DMS114 treated with DMSO at 0.1 percent for 48 hours (cell line): ENCODE measurements around the gene MCHR2.
"Not testable (repeated sequence)": the region's sequence is repeated elsewhere in the genome, so short reads cannot be mapped to it uniquely, and the experiment has no call there.

ENCODE experiments used
- DNase-seq: peaks from one replicate; lab custom pipeline; 2025; ENCODE audit not compliant: unreplicated experiment; lab: John Stamatoyannopoulos, UW

MCHR2 gene, protein sequence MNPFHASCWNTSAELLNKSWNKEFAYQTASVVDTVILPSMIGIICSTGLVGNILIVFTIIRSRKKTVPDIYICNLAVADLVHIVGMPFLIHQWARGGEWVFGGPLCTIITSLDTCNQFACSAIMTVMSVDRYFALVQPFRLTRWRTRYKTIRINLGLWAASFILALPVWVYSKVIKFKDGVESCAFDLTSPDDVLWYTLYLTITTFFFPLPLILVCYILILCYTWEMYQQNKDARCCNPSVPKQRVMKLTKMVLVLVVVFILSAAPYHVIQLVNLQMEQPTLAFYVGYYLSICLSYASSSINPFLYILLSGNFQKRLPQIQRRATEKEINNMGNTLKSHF

DNA sequence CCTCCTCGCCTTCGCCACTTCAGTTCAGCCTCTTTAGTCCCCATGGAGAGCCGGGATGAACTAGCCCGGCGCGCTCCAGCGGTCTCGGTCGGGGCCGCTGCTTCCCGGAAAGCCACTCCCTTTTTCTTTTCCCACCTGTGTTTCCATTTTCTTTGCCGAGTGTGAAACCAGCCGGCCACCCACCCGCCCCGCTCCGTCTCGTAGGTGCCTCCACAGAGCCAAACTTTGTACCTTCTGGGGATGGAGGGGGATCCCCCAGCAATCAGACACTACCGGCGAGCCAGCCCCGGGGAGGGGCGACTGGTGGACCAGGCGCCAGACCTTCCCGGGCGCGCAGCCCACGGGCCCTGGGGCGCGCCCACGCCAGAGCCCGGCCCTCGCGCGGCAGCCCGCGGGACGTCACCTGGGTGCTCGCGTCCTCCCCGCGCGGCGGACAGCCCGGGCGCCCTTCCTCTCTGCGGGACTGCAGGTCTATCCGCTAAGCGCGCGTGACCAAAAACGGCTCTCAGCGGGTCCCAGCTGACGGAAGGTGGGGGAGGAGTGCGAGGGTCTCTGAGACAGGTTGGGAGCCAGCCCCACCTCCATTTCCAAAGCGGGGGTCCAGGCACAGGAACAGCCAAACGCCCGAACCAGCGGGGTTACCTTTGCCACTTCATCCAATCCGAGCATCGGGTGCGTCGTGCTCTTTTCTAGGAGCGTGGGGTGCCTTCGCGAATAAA lies at the start of gene MCHR2:
TSS of gene MCHR2 (minus strand) at position 691 of the 719 bp plus-strand sequence. CDS start 38,076 bp downstream, outside the sequence.
- no peak for DNase-seq

DNA sequence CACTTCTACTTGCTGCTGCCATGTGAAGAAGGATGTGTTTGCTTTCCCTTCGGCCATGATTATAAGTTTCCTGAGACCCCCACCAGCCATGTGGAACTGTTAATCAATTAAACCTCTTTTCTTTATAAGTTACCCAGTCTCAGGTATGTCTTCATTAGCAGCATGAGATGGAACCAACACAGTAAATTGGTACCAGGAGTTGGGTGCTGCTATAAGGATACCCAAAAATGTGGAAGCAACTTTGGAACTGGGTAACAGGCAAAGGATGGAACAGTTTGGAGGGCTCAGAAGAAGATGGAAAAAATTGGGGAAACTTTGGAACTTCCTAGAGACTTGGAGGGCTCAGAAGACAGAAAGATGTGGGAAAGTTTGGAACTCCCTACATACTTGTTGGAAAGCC lies 44.5 kb upstream of the MCHR2 start:
- DNase-seq, result not testable (repeated sequence)

DNA sequence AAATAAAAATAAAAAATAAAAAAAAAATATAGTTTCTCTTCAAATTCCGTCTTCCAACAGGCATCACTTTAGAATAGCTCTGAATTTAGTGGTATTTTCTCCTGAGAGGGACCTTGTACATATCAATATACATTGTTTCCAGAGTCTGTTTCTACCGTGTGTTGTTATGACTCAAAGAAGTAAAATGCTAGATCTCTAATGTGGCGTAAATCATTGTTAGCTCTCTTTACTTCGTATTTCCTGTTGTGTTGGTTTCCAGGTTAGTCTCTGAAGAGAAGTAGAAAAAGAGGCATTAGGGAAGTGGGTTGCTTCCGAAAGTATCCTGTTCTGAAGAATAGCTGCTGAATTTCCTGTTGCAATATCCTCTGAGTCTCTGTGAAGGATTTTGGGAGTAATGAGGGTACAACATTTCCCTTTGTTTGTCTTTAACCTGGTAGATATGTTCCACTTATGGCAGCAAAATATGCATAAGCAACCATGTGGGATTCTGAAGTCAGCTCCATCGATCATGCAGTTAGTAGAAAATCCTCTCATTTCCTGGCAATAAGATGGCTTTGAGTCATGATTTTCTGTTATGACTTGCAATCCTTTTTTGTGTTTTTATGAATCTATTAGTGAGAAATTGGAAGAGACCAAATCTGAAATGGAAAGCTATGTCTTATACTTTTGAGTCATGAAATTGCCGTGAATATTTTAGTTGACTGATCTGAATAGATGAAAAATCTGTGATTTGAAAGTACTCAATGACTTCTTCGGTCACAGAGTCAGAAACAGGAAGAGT lies 42.0 kb upstream of the MCHR2 start:
- no peak for DNase-seq

- no peak for DNase-seq
Observed at GRCh38 chr6:100023798-100024197, 29.8 kb upstream of the MCHR2 start.

DNA sequence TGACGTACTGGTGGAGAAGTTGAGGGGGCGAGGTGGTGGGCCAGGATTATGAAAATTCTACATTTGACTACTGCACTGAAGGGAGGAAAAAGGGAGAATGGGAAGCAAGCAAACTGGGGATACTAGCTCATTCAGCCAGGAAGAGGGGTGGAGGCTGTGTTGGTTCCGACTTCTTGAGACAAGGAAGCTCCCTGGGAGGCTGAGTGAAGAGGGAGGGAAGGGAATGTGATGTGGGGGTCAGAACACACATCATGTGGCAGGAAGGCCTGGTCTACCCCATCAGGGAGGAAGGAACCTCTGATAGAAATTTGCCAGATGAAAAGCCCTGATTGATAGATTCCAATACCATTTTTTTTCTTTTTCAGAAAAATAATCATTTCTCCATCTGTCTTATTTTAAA lies 28.8 kb upstream of the MCHR2 start:
- no peak for DNase-seq

GRCh38 chr6:100008857-100009256 lies 14.8 kb upstream of the MCHR2 start:
- DNase-seq, result no peak

GRCh38 chr6:100001915-100002388 lies 7.9 kb upstream of the MCHR2 start:
- DNase-seq, result peak; percentile 47

- DNase-seq, result no peak
Observed at GRCh38 chr6:99997141-99997540, 3.1 kb upstream of the MCHR2 start.

DNA sequence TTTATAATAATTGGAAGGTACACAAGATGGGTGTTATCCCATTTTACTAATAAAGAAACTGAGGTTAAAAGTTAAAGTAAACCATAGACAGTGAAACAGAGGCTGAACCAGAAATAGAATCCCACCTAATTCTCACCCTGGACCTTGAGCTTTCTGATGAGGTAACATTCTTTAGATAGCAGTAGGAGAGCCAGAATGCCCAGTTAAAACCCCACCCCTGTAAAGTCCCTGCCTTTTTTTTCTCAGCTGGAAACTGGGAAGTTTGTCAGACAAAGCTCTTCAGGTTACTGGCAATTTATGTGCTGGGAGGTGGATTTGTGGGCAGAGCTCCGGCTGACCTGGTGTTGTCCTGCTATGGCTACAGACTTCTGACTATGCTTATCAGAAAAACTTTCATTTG lies 1.9 kb upstream of the MCHR2 start:
- no peak for DNase-seq

DNA sequence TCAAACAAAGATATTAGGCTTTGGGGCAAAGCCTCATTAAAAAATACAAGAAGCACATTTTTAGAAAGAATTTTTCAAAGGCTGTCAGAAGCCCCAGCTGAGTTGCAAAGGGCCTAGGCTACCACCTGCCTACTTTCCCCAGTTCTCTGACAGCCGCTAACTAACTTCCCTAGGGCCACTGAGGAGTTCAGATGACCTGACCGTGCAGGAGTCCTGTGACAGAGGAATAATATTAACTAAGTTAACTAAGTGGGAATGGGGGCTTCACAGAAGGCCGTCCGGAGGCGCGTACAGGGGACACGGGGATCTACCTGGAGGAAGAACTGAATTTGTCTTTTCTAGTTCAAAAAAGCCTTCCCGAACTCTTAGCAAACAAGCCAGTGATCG lies 884 bp downstream of the MCHR2 start:
- DNase-seq, result no peak

GRCh38 chr6:99991955-99992354 lies 2.1 kb downstream of the MCHR2 start:
- DNase-seq, result no peak

- DNase-seq, result no peak
Observed at GRCh38 chr6:99980741-99981140, 13.3 kb downstream of the MCHR2 start.

DNA sequence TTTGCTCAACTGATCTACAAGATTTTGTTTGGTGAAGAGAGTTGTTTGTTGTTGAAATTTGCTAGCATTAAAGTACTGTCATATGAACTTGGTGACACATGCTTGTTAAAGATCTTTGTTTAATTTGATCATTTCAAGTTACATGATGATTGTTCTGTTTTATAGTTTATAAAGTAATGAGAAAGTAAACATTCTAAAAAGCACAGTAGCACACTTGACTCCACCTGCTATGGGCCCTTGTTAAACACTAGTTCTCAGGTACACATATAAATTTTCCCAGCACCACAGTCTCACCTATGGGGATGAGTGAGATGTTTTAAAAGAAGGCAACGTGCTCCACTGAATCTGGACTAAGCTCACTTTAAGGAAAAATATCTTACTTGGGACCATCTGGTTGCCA lies 14.1 kb downstream of the MCHR2 start:
- no peak for DNase-seq

DNA sequence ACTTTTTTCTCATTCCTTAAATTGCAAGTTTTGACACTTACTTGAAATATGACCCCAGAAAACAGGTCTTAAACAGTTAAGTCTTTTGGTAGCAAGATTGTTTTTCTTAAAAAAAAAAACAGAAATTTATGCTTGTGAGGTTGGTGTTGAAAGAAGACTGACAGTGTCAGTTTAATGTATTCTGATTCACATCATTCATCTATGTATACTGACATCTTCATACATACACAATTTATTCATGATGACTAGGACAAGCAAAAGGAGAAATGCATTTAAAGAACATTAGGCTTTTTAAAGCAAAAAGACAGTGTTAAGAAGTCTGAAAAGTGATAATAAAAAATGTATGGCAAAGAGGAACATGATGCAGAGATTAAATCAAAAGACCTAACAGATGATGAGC lies 27.0 kb downstream of the MCHR2 start:
- no peak for DNase-seq

GRCh38 chr6:99960027-99960426 lies 34.0 kb downstream of the MCHR2 start:
- DNase-seq, result no peak

DNA sequence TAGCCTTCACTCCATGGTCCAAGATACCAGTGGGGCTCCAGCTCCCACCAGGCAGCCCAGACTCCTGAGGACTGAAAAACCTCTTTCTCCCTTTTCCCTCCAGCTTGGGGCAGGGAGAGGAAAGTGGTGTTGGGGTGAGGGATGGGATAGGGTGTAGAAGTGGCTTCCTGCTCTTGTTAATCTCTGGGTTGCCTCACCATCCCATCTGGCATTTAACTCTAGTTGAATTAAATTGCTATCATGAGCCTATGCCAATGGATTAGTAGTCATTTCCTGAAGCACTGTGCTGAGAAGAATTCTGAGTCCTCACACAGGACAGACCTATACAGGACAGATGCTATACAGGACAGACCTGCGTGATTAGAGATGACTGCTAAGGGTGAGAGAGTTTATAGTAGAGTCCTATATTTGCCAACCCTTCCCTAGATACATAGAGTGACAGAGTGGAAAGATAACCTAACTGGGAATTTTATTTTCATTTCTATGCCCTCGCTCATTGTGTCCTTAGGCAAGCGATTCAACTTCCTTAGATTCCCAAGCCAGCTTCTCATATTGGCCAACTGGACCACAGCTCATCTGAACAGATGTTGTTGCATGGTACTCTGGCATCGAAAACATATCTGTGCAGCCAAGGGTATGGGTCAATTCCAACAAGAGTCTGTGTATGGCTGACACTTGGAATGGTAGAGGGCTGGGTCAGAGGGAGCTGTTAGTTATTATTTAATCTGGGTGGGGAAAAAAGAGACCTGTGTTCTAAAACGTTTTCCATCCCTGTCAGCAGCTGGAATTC lies 42.8 kb downstream of the MCHR2 start:
- no peak for DNase-seq

DNA sequence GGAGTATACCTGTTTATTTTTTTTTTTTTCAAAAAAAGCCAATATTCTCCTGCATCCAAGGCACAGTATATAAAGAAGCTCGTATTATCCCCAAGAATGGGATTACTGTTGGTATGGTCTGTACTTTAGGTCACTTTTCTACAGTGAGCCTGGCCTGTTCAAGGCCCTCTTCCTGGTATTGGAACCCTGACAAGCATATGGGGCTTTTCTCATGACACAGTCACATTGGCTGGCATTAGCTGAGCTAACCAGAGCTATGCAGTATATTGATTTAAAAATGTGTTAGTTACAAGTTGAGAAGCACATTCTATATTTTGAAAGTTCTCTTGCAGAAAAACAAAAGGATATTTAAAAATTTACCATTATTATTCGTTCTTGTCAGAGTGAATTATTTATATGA lies 48.0 kb downstream of the MCHR2 start:
- DNase-seq, result no peak

- DNase-seq, result no peak
Observed at GRCh38 chr6:99943846-99944245, 50.2 kb downstream of the MCHR2 start.

DNA sequence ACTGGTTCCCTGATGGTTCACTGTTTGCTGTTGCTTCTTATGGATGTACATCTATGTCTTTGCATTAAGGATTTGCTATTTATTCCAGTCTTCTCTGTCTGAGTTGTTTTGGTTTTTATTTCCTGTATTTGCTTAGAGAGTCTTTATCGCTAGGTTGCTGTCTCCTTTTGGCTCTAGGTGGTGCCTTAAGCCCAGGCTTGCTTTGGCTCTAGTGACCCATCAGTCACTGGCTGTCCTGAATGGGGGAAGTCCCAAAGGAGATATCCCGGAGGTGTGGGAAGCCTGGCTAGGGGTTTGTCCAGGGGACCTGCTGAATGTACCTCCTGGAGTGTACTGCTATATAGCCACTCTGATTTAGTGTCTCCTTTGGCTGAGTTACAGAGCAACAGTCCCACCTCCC lies 53.4 kb downstream of the MCHR2 start:
- no peak for DNase-seq

- DNase-seq, result no peak
Observed at GRCh38 chr6:99933129-99933528, 60.9 kb downstream of the MCHR2 start.

- DNase-seq, result no peak
Observed at GRCh38 chr6:99912657-99913056, 81.4 kb downstream of the MCHR2 start.
